MM.1S (cell line): ENCODE data around the gene KRT4.

ENCODE experiments used
- DNase-seq: peaks from one replicate; pipeline ENCODE4 v3.0.0-alpha.2; 2015
- H2AFZ ChIP-seq: fragments of 300-600 bp; sonication (generic); 2 replicates; pipeline ENCODE4 v1.6.0; 2016; ENCODE audit warnings: antibody characterized with exemption, low read length
- H3F3A ChIP-seq: fragments of 300-600 bp; sonication (generic); 2 replicates; pipeline ENCODE4 v1.6.1; 2016; ENCODE audit warnings: mild to moderate bottlenecking, antibody characterized with exemption, low read length, moderate library complexity, mixed read lengths; ENCODE audit not compliant: insufficient read depth
- H3K27ac ChIP-seq: fragments of 300-600 bp; sonication (generic); 2 replicates; pipeline ENCODE4 v1.5.1; 2016; ENCODE audit warnings: mild to moderate bottlenecking, low read length
- H3K27me3 ChIP-seq: fragments of 300-600 bp; sonication (generic); replicated peaks from 2 replicates; pipeline ENCODE4 v1.6.0; 2016; ENCODE audit warnings: low read length; ENCODE audit not compliant: insufficient read depth
- H3K36me3 ChIP-seq: fragments of 300-600 bp; sonication (generic); replicated peaks from 2 replicates; pipeline ENCODE4 v1.6.1; 2016; ENCODE audit warnings: mild to moderate bottlenecking, low read length, mixed read lengths; ENCODE audit not compliant: insufficient read depth
- H3K4me1 ChIP-seq: fragments of 300-600 bp; sonication (generic); 2 replicates; pipeline ENCODE4 v1.6.1; 2016; ENCODE audit warnings: low read length, mixed read lengths
- H3K4me2 ChIP-seq: fragments of 300-600 bp; sonication (generic); 2 replicates; pipeline ENCODE4 v1.6.0; 2016; ENCODE audit warnings: low read depth, low read length
- H3K4me3 ChIP-seq: fragments of 300-600 bp; sonication (generic); 2 replicates; pipeline ENCODE4 v1.5.1; 2016; ENCODE audit warnings: low read length, mixed read lengths
- H3K79me2 ChIP-seq: fragments of 300-600 bp; sonication (generic); 2 replicates; pipeline ENCODE4 v1.6.1; 2016; ENCODE audit warnings: mixed run types, low read length, mixed read lengths
- H3K9ac ChIP-seq: fragments of 300-600 bp; sonication (generic); 2 replicates; pipeline ENCODE4 v1.6.1; 2016; ENCODE audit warnings: low read length, mixed read lengths
- H3K9me2 ChIP-seq: fragments of 300-600 bp; sonication (generic); replicated peaks from 2 replicates; pipeline ENCODE4 v1.6.1; 2016; ENCODE audit warnings: mild to moderate bottlenecking, low read length, mixed read lengths; ENCODE audit not compliant: insufficient read depth
- H3K9me3 ChIP-seq: fragments of 300-600 bp; sonication (generic); replicated peaks from 2 replicates; pipeline ENCODE4 v1.6.1; 2016; ENCODE audit warnings: mild to moderate bottlenecking, low read length, mixed read lengths; ENCODE audit not compliant: insufficient read depth
- H4K20me1 ChIP-seq: fragments of 300-600 bp; sonication (generic); 2 replicates; pipeline ENCODE4 v1.6.1; 2016; ENCODE audit warnings: mild to moderate bottlenecking, low read length, moderate library complexity, mixed read lengths; ENCODE audit not compliant: insufficient read depth
- CTCF ChIP-seq: fragments of 300-600 bp; sonication (generic); IDR thresholded peaks from 2 replicates; pipeline ENCODE4 v1.5.1; 2016; ENCODE audit warnings: antibody characterized with exemption, low read length, mixed read lengths
- EZH2 ChIP-seq: fragments of 300-600 bp; sonication (generic); optimal IDR thresholded peaks from 2 replicates; pipeline ENCODE3; 2017; ENCODE audit warnings: low read depth, mild to moderate bottlenecking, antibody characterized with exemption, low read length, mixed read lengths
- EZH2phosphoT487 ChIP-seq: fragments of 300-600 bp; sonication (generic); IDR thresholded peaks from 2 replicates; pipeline ENCODE4 v1.6.1; 2018; ENCODE audit warnings: antibody characterized with exemption, low read length

The KRT4 gene

GRCh38 chr12:52813203-52813819 lies 605 bp downstream of the KRT4 start:
- H3K36me3 ChIP-seq: no peaks in the 10 kb centered on the region
- peaks cover 85% of the 10 kb centered on the region for H3K27me3 ChIP-seq
- no peaks in the 10 kb centered on the region for H3K79me2 ChIP-seq
- no peaks in the 10 kb centered on the region for H4K20me1 ChIP-seq
- H3K4me2 ChIP-seq: no peak overlapping the region
- H3K9me2 ChIP-seq: no peaks in the 10 kb centered on the region
- H3K4me1 ChIP-seq: no peaks in the 10 kb centered on the region
- H3F3A ChIP-seq: no peaks in the 10 kb centered on the region
- no peak overlapping the region for H3K4me3 ChIP-seq
- H2AFZ ChIP-seq: no peak overlapping the region
- H3K9me3 ChIP-seq: no peaks in the 10 kb centered on the region
- no peak for TF ChIP-seq EZH2
- TF ChIP-seq CTCF: no peak
- no peak for TF ChIP-seq EZH2phosphoT487
- H3K9ac ChIP-seq: no peak overlapping the region
- DNase-seq: no peak
- no peak overlapping the region for H3K27ac ChIP-seq

- Histone ChIP-seq H3K27me3 (peaks cover 85% of the 10 kb centered on the region), H3F3A (no peaks in the 10 kb centered on the region), H3K9me2 (no peaks in the 10 kb centered on the region), H4K20me1 (no peaks in the 10 kb centered on the region), H3K36me3 (no peaks in the 10 kb centered on the region), H3K27ac (no peak overlapping the region), H3K9ac (no peak overlapping the region), H2AFZ (no peak overlapping the region), H3K79me2 (no peaks in the 10 kb centered on the region), H3K4me1 (no peaks in the 10 kb centered on the region), H3K4me2 (no peak overlapping the region), H3K4me3 (no peak overlapping the region), H3K9me3 (no peaks in the 10 kb centered on the region)
- TF ChIP-seq EZH2: no peak
- TF ChIP-seq EZH2phosphoT487: no peak
- no peak for TF ChIP-seq CTCF
- no peak for DNase-seq
These were observed 1.2 kb downstream of the KRT4 start for GRCh38 chr12:52812749-52813148.

- Histone ChIP-seq H3K4me3 (no peak overlapping the region), H3K9me3 (no peaks in the 10 kb centered on the region), H3K9me2 (no peaks in the 10 kb centered on the region), H3K27ac (no peak overlapping the region), H3K9ac (no peak overlapping the region), H3K4me2 (no peak overlapping the region), H3K27me3 (peaks cover 85% of the 10 kb centered on the region), H3K36me3 (no peaks in the 10 kb centered on the region), H2AFZ (no peak overlapping the region), H3K79me2 (no peaks in the 10 kb centered on the region), H3K4me1 (no peaks in the 10 kb centered on the region), H4K20me1 (no peaks in the 10 kb centered on the region), H3F3A (no peaks in the 10 kb centered on the region)
- no peak for DNase-seq
- TF ChIP-seq CTCF (no peak), EZH2 (no peak), EZH2phosphoT487 (no peak)
These were observed 1.9 kb downstream of the KRT4 start for GRCh38 chr12:52812073-52812400.
